Heart left ventricle (tissue), 13 donors: ENCODE measurements around the gene SEC14L2.

Source experiments
- POLR2A ChIP-seq, 2 donors: fragments of 450-650 bp; IDR thresholded peaks; one replicate each; pipeline ENCODE4 v1.6.1; 2017; ENCODE audit warnings: antibody characterized with exemption in 2 of 2, mild to moderate bottlenecking in 2 of 2, moderate library complexity in 2 of 2
- TF ChIP-seq, protein P1 (sequence below), 12 donors: fragments of 200-600 bp; sonication (generic) in 4 of 12; IDR thresholded peaks; one replicate each; pipeline versions ENCODE4 v1.5.0 to v1.8.0; 2018 to 2022; ENCODE audit warnings: antibody characterized with exemption in 12 of 12, mild to moderate bottlenecking in 5 of 12
- donor health status: ischemic (EF 13 %, LVEDD 7.1; RV severe dilation, severe dysfunction).
- donor health status: DM: no; HTN: yes; CAD: no.
- donor health status: DM: no; HTN: no; CAD: no.
- donor health status: ischemic (EF 25% LVEDD 6.9; RV normal size, moderate dysfunction).
- donor health status: ischemic (EF 25% LVEDD 5.7; RV mildly dilated, moderate dysfunction).
- donor health status: ischemic (EF 35%, LVEDD 5.7; RV mildly dilated, moderate dysfunction).
- donor health status: nonischemic (EF 11% LVEDD 7.7; RV severe dilation, severe dysfunction).
- donor health status: DM: yes; HTN: yes; CAD: no.
- donor health status: PGD.
- donor health status: ischemic (EF 29% LVEDD 5.4; RV normal size, mild dysfunction).
- donor health status: nonischemic (EF 23%, LVEDD 6.1; RV moderate dilation, normal function).

DNA sequence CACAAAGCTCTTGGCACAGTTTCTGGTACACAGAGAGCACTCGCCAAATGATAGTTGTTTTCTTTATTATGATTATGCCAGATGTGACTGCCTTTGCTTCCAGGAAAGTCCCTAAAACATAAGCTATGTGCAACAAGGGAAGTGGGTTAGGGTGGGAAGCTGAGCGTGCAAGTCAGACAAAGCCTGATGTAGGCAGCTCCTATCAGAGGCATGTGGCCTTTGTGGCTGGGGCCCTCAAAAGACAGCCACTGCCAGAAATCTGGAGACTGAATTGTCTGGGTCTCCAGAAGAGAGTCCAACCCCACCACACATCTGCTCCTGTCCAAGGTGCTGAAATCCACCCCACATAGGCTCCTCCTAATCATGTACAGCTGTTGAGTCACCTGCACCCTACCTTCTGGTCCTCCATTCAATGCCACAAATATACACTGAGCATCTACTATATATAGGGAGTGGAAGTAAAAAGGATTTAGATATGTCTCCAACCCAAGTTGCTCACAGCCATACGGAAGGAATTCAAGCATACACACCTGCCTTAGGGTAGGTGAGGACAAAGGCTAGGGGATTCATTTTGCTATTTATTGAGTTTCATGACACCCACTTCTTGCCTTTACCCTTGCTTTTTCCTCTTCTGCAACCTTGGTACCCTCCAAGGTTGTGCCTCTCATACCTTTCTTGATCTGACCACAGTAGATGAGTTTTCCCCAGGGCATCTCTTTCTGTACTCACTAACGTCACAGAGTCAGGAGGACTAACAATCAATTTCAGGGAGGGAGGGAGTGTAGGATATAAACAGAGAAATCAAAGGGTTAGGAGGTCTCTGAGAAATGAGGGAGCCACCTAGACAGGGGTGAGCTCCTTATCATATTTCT lies 62.6 kb downstream of the SEC14L2 start:
- TF ChIP-seq, protein P1, sequence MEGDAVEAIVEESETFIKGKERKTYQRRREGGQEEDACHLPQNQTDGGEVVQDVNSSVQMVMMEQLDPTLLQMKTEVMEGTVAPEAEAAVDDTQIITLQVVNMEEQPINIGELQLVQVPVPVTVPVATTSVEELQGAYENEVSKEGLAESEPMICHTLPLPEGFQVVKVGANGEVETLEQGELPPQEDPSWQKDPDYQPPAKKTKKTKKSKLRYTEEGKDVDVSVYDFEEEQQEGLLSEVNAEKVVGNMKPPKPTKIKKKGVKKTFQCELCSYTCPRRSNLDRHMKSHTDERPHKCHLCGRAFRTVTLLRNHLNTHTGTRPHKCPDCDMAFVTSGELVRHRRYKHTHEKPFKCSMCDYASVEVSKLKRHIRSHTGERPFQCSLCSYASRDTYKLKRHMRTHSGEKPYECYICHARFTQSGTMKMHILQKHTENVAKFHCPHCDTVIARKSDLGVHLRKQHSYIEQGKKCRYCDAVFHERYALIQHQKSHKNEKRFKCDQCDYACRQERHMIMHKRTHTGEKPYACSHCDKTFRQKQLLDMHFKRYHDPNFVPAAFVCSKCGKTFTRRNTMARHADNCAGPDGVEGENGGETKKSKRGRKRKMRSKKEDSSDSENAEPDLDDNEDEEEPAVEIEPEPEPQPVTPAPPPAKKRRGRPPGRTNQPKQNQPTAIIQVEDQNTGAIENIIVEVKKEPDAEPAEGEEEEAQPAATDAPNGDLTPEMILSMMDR (IDR thresholded peaks at IDR 0.05), result no peak
- TF ChIP-seq POLR2A (IDR thresholded peaks at IDR 0.05), result no peak
